H1 (cell line): ENCODE data around the gene DPH5. TPM values are rescaled to one million over a fixed set of nuclear protein-coding genes. Genes with fewer than 3 reads are reported as not detected.

Experiments
- CTCF ChIA-PET: fragments of 300-600 bp; sonication (Branson Sonifier 250); formaldehyde crosslinking; loops from one replicate; lab custom pipeline; 2021; ENCODE audit not compliant: partially characterized antibody; lab: Charles Lee
- POLR2A ChIA-PET: fragments of 300-600 bp; sonication (Branson Sonifier 250); formaldehyde crosslinking; loops from one replicate; lab custom pipeline; 2021; ENCODE audit warnings: inconsistent platforms; ENCODE audit not compliant: partially characterized antibody; lab: Charles Lee
- DNase-seq, 2 experiments: peaks; one replicate each; pipeline versions ENCODE4 v3.0.0 to v3.0.0-alpha.2; 2010 to 2022; ENCODE audit warnings: low spot score in 2 of 2, low read depth in 1 of 2, mixed read lengths in 1 of 2
- FAIRE-seq: peaks from 2 replicates; lab custom pipeline; 2011; peaks lifted over from hg19 to GRCh38; lab: Jason Lieb, UNC
- H2AFZ ChIP-seq: 2 replicates; pipeline ENCODE4 v1.8.1; 2012; ENCODE audit warnings: low read length, inconsistent platforms
- H2AK5ac ChIP-seq: 2 replicates; pipeline ENCODE4 v1.6.1; 2013; ENCODE audit warnings: low read depth, low read length
- H2BK120ac ChIP-seq: replicated peaks from 2 replicates; pipeline ENCODE3; 2013; ENCODE audit warnings: low read depth, low read length, inconsistent platforms
- H2BK12ac ChIP-seq: 2 replicates; pipeline ENCODE4 v1.6.1; 2013; ENCODE audit warnings: low read depth, low read length
- H2BK15ac ChIP-seq: 2 replicates; pipeline ENCODE4 v1.6.1; 2013; ENCODE audit warnings: low read length
- H2BK20ac ChIP-seq: 2 replicates; pipeline ENCODE4 v1.6.1; 2013; ENCODE audit warnings: low read length
- H2BK5ac ChIP-seq: 2 replicates; pipeline ENCODE4 v1.6.1; 2013; ENCODE audit warnings: low read depth, low read length
- H3K14ac ChIP-seq: 2 replicates; pipeline ENCODE4 v1.6.1; 2013; ENCODE audit warnings: inconsistent platforms; ENCODE audit not compliant: insufficient read length
- H3K18ac ChIP-seq: 2 replicates; pipeline ENCODE4 v1.6.1; 2013; ENCODE audit warnings: low read length; ENCODE audit errors: extremely low read depth
- H3K23ac ChIP-seq: 2 replicates; pipeline ENCODE4 v1.6.1; 2013; ENCODE audit warnings: inconsistent platforms; ENCODE audit not compliant: insufficient read length
- H3K23me2 ChIP-seq: 2 replicates; pipeline ENCODE4 v1.6.1; 2013; ENCODE audit warnings: low read depth, low read length
- H3K27ac ChIP-seq: 2 replicates; pipeline ENCODE4 v1.6.1; 2011; ENCODE audit warnings: low read depth, low read length, inconsistent platforms
- H3K27me3 ChIP-seq, 4 experiments: replicated peaks in 1 of 4; 1 replicate in 1 of 4; 2 replicates in 3 of 4; pipeline versions ENCODE4 v1.6.1 to v1.8.1; 2011 to 2013; ENCODE audit warnings: low read length in 3 of 4, mild to moderate bottlenecking in 3 of 4, inconsistent platforms in 2 of 4, mixed read lengths in 2 of 4, moderate library complexity in 1 of 4; ENCODE audit not compliant: control insufficient read depth in 3 of 4, insufficient read depth in 3 of 4; ENCODE audit errors: extremely low read depth in 1 of 4
- H3K36me3 ChIP-seq, 4 experiments: 2 replicates each; pipeline versions ENCODE4 v1.6.1 to v1.8.1; 2011 to 2013; ENCODE audit warnings: mild to moderate bottlenecking in 4 of 4, low read length in 3 of 4, moderate library complexity in 2 of 4, control low read depth in 1 of 4, inconsistent platforms in 1 of 4; ENCODE audit not compliant: insufficient read depth in 4 of 4, control insufficient read depth in 2 of 4
- H3K4ac ChIP-seq: replicated peaks from 2 replicates; pipeline ENCODE3; 2013; ENCODE audit warnings: low read length, low read depth, mixed read lengths, inconsistent platforms; ENCODE audit not compliant: insufficient read length
- H3K4me1 ChIP-seq, 4 experiments: replicated peaks in 1 of 4; 1 replicate in 1 of 4; 2 replicates in 3 of 4; pipeline versions ENCODE4 v1.6.1 to v1.8.1; 2011 to 2013; ENCODE audit warnings: low read length in 3 of 4, inconsistent platforms in 2 of 4, mixed read lengths in 1 of 4; ENCODE audit not compliant: insufficient read depth in 4 of 4, control insufficient read depth in 3 of 4
- H3K4me2 ChIP-seq, 2 experiments: 2 replicates each; pipeline versions ENCODE4 v1.6.1 to v1.8.1; 2011 to 2013; ENCODE audit warnings: low read depth in 2 of 2, low read length in 2 of 2, control low read depth in 1 of 2, inconsistent platforms in 1 of 2, mild to moderate bottlenecking in 1 of 2; ENCODE audit not compliant: insufficient read depth in 1 of 2
- H3K4me3 ChIP-seq, 4 experiments: fragments of 200-600, 300-600 bp in 1 of 4; sonication (generic), shearing (Covaris generic), sonication (Bioruptor Twin) in 1 of 4; 2 replicates each; pipeline versions ENCODE4 v1.5.1 to v1.8.1; 2011 to 2016; ENCODE audit warnings: low read length in 4 of 4, low read depth in 3 of 4, control low read depth in 2 of 4, inconsistent platforms in 2 of 4, mild to moderate bottlenecking in 2 of 4, mixed read lengths in 1 of 4, moderate library complexity in 1 of 4; ENCODE audit not compliant: insufficient read depth in 2 of 4; ENCODE audit errors: extremely low read depth in 1 of 4
- H3K56ac ChIP-seq: replicated peaks from 2 replicates; pipeline ENCODE3; 2013; ENCODE audit warnings: low read depth, mild to moderate bottlenecking, mixed read lengths, low read length, inconsistent platforms; ENCODE audit not compliant: insufficient read length
- H3K79me1 ChIP-seq: 2 replicates; pipeline ENCODE4 v1.6.1; 2013; ENCODE audit warnings: low read depth, low read length, control low read depth
- H3K79me2 ChIP-seq, 2 experiments: 2 replicates each; pipeline versions ENCODE4 v1.6.1 to v1.8.1; 2012 to 2013; ENCODE audit warnings: low read length in 2 of 2, mild to moderate bottlenecking in 2 of 2, inconsistent platforms in 1 of 2; ENCODE audit not compliant: insufficient read depth in 2 of 2, control insufficient read depth in 1 of 2
- H3K9ac ChIP-seq, 4 experiments: replicated peaks in 1 of 4; 1 replicate in 1 of 4; 2 replicates in 3 of 4; pipeline versions ENCODE4 v1.6.1 to v1.8.1; 2011 to 2013; ENCODE audit warnings: low read depth in 3 of 4, low read length in 3 of 4, control low read depth in 2 of 4, mild to moderate bottlenecking in 2 of 4, moderate library complexity in 2 of 4, inconsistent platforms in 1 of 4; ENCODE audit errors: extremely low read depth in 1 of 4
- H3K9me3 ChIP-seq, 2 experiments: 2 replicates each; pipeline versions ENCODE4 v1.6.1 to v1.8.1; 2012 to 2013; ENCODE audit warnings: mild to moderate bottlenecking in 2 of 2, moderate library complexity in 2 of 2, control low read depth in 1 of 2, inconsistent platforms in 1 of 2, low read depth in 1 of 2, low read length in 1 of 2, mixed read lengths in 1 of 2; ENCODE audit not compliant: insufficient read depth in 2 of 2
- H4K20me1 ChIP-seq, 2 experiments: replicated peaks in 1 of 2; 2 replicates each; pipeline versions ENCODE3 to v1.8.1; 2011 to 2013; ENCODE audit warnings: inconsistent platforms in 2 of 2, low read length in 2 of 2, mild to moderate bottlenecking in 1 of 2; ENCODE audit not compliant: insufficient read depth in 2 of 2, control insufficient read depth in 1 of 2
- H4K5ac ChIP-seq: 2 replicates; pipeline ENCODE4 v1.6.1; 2013; ENCODE audit warnings: low read length, low read depth, mixed read lengths, inconsistent platforms; ENCODE audit not compliant: insufficient read length
- H4K8ac ChIP-seq: 2 replicates; pipeline ENCODE4 v1.8.0; 2013; ENCODE audit warnings: mild to moderate bottlenecking, moderate library complexity, low read length, inconsistent platforms; ENCODE audit not compliant: insufficient read depth; ENCODE audit errors: extremely low read depth
- H4K91ac ChIP-seq: replicated peaks from 2 replicates; pipeline ENCODE3; 2013; ENCODE audit warnings: low read length, mixed read lengths, inconsistent platforms; ENCODE audit not compliant: insufficient read length
- ASH2L ChIP-seq: fragments of 200-600, 300-600 bp; sonication (generic); IDR thresholded peaks from one replicate; pipeline ENCODE4 v1.7.1; 2017; ENCODE audit warnings: low read length
- CBX8 ChIP-seq: fragments of 300-800, 300-1000 bp; sonication (generic); IDR thresholded peaks from 2 replicates; pipeline ENCODE4 v1.7.1; 2016; ENCODE audit warnings: low read depth, low read length, borderline replicate concordance
- CEBPB ChIP-seq: IDR thresholded peaks from 2 replicates; pipeline ENCODE4 v1.6.1; 2012; ENCODE audit warnings: low read depth, low read length
- CHD2 ChIP-seq: IDR thresholded peaks from 2 replicates; pipeline ENCODE4 v1.6.1; 2012; ENCODE audit warnings: low read length, improper control_type of control experiment
- CREB1 ChIP-seq: IDR thresholded peaks from 2 replicates; pipeline ENCODE4 v1.6.1; 2012; ENCODE audit warnings: inconsistent platforms
- EP300 ChIP-seq, 2 experiments: IDR thresholded peaks; 1 replicate in 1 of 2; 2 replicates in 1 of 2; pipeline ENCODE4 v1.6.1; 2011 to 2012; ENCODE audit warnings: low read depth in 2 of 2, low read length in 2 of 2, mild to moderate bottlenecking in 2 of 2, borderline replicate concordance in 1 of 2, inconsistent platforms in 1 of 2, moderate library complexity in 1 of 2
- FOSL1 ChIP-seq: IDR thresholded peaks from 2 replicates; pipeline ENCODE4 v1.6.1; 2011; ENCODE audit warnings: mild to moderate bottlenecking, low read depth, low read length, moderate library complexity; ENCODE audit not compliant: insufficient read depth
- HDAC2 ChIP-seq, 2 experiments: fragments of 300-600 bp in 1 of 2; sonication (generic) in 1 of 2; IDR thresholded peaks; 2 replicates each; pipeline ENCODE4 v1.6.1; 2011 to 2012; ENCODE audit warnings: low read depth in 2 of 2, low read length in 2 of 2, mild to moderate bottlenecking in 2 of 2, moderate library complexity in 2 of 2, borderline replicate concordance in 1 of 2, inconsistent platforms in 1 of 2
- RBBP5 ChIP-seq: IDR thresholded peaks from 2 replicates; pipeline ENCODE4 v1.7.1; 2012; ENCODE audit warnings: low read depth, mild to moderate bottlenecking, inconsistent platforms, low read length, moderate library complexity, borderline replicate concordance
- RXRA ChIP-seq: IDR thresholded peaks from 2 replicates; pipeline ENCODE4 v1.6.1; 2011; ENCODE audit warnings: low read depth, mild to moderate bottlenecking, low read length, moderate library complexity; ENCODE audit not compliant: insufficient read depth
- SAP30 ChIP-seq: fragments of 300-600 bp; sonication (generic); IDR thresholded peaks from 2 replicates; pipeline ENCODE4 v1.7.1; 2012; ENCODE audit warnings: low read length, moderate library complexity, mild to moderate bottlenecking, inconsistent platforms; ENCODE audit not compliant: insufficient read depth, insufficient replicate concordance
- TAF1 ChIP-seq: IDR thresholded peaks from 2 replicates; pipeline ENCODE4 v1.6.1; 2011; ENCODE audit warnings: mild to moderate bottlenecking, low read depth, low read length
- TCF12 ChIP-seq: IDR thresholded peaks from 2 replicates; pipeline ENCODE4 v1.6.1; 2011; ENCODE audit warnings: low read depth, mild to moderate bottlenecking, low read length
- WGBS, 2 experiments: shearing (Covaris generic) in 1 of 2; methylation state at CpG; one replicate each; pipeline versions ENCODE4 v1.1.6 to v1.1.7; 2013 to 2015; ENCODE audit warnings: low lambda C conversion rate in 2 of 2, mixed read lengths in 2 of 2, inconsistent platforms in 1 of 2, low coverage in 1 of 2, missing lambda C conversion rate in 1 of 2; ENCODE audit not compliant: insufficient replicate concordance in 2 of 2, insufficient coverage in 1 of 2, insufficient read length in 1 of 2; ENCODE audit errors: extremely low coverage in 1 of 2, missing lambda C conversion rate in 1 of 2; 5-methylcytosine and 5-hydroxymethylcytosine counted together
- polyA plus RNA-seq, 7 experiments: library from polyadenylated mRNA; depleted of rRNA in 3 of 7; stranded (reverse) in 5 of 7; unstranded in 2 of 7; fragments of >200 nt in 5 of 7; fragments of 200-250 nt in 2 of 7; gene quantifications; 1 replicate in 5 of 7; 2 replicates in 1 of 7; 4 replicates in 1 of 7; pipeline versions ENCODE4 v1.2.1 to v1.2.3, GENCODE V29; 2011 to 2013; ENCODE audit warnings: missing spikeins in 2 of 7, mixed read lengths in 2 of 7
- total RNA-seq: library from RNA; stranded (reverse); fragmentation: NEBNext Ultra II Directional; extraction: Animal tissue kit (Norgen Biotek cat#: 25700); gene quantifications from 2 replicates; pipeline ENCODE4 v1.2.1, GENCODE V29; 2021

Gene DPH5
- total and polyA plus RNA-seq, 2 of the 8 experiments (the other 6 are each of a cell fraction or from before 2014, with no cell fraction given): 67.7 to 106 TPM

DNA sequence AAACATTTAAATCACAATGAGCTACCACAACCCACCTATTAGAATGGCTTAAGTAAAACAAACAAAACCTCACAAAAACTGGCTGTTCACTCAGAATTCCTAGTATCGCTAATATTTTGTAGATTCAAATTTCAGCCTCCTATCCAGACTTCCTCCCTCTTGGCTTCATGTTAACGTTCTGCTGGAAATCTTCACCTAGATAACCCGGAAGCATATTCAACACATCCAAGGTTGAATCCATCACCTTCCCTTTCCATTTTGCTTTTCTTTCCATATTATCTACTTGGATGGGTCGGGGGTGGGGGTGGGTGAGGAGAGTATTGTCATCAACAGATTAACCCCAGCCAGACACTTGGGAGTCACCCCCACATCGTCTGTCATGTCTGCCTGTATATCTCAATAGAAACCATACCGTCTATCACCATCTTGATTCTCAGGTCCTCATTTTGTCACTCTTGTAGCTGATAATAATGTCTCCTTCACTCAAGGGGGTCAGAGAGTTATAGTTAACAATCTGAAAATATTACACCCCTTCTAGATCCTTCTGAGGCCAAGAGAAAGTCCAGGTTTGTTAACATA is 1.7 kb upstream of the DPH5 start:
- no peak overlapping the region for H3K56ac ChIP-seq
- H2BK120ac ChIP-seq: no peak overlapping the region
- H3K36me3 ChIP-seq: peaks cover 0 to 7% (median 0%) of the 10 kb centered on the region in 4 experiments; a peak in 2 of 8 replicates
- DNase-seq (no peak), FAIRE-seq (no peak)
- H2AK5ac ChIP-seq: no peak overlapping the region
- no peaks in the 10 kb centered on the region for H3K27me3 ChIP-seq
- peaks cover 0 to 1% (median 0%) of the 10 kb centered on the region in 4 experiments; a peak in 1 of 7 replicates for H3K4me1 ChIP-seq
- H2BK5ac ChIP-seq: no peak overlapping the region
- 90% methylated on average over 6 of the region's 6 CpGs; no CpG with 5 or more reads in 1 of the 2 experiments for WGBS, 2 experiments
- no peak overlapping the region for H3K4ac ChIP-seq
- H4K91ac ChIP-seq: no peak overlapping the region
- H3K4me3 ChIP-seq: peak overlapping the region in 1 of 4 experiments; percentile 89; a peak in 1 of 8 replicates
- ChIA-PET POLR2A (interaction anchor here (0.6 kb wide), 1 partner anchor 271 kb away, joined by 3 read pairs; no protein-coding TSS in a partner anchor), CTCF (interaction anchor here (1.0 to 1.9 kb wide), 3 partner anchors 24 to 263 kb away, joined by 3 to 5 read pairs (median 3); no protein-coding TSS in a partner anchor)
- H3K23ac ChIP-seq: no peak overlapping the region
- H3K23me2 ChIP-seq: peaks cover 3% of the 10 kb centered on the region
- H3K4me2 ChIP-seq: peak overlapping the region; percentile 83 to 84; a peak in 1 of 4 replicates
- H3K79me1 ChIP-seq: peaks cover 2% of the 10 kb centered on the region
- no peak overlapping the region for H2AFZ ChIP-seq
- no peak overlapping the region for H2BK15ac ChIP-seq
- no peak overlapping the region for H3K27ac ChIP-seq
- H4K5ac ChIP-seq: no peak overlapping the region
- H3K79me2 ChIP-seq: peaks cover 3 to 42% of the 10 kb centered on the region in 2 experiments; a peak in 2 of 4 replicates
- H4K8ac ChIP-seq: no peak overlapping the region
- no peak overlapping the region for H3K9ac ChIP-seq
- H3K14ac ChIP-seq: no peak overlapping the region
- H4K20me1 ChIP-seq: no peaks in the 10 kb centered on the region
- H2BK20ac ChIP-seq: no peak overlapping the region
- no peak overlapping the region for H2BK12ac ChIP-seq
- no peak overlapping the region for H3K18ac ChIP-seq
- H3K9me3 ChIP-seq: no peaks in the 10 kb centered on the region
- TF ChIP-seq CREB1 (no peak), TAF1 (no peak), TCF12 (no peak), RBBP5 (no peak), CEBPB (no peak), EP300 (IDR thresholded peaks at IDR 0.05; ENCODE audit: borderline replicate concordance in 1 of 2, low read depth in 2 of 2, low read length in 2 of 2) (no peak), FOSL1 (no peak), ASH2L (no peak), RXRA (no peak), HDAC2 (IDR thresholded peaks at IDR 0.05; ENCODE audit: borderline replicate concordance in 1 of 2, low read depth in 2 of 2, low read length in 2 of 2) (no peak), CBX8 (no peak), CHD2 (no peak), SAP30 (no peak)
